Activated CD8-positive, alpha-beta T cell treated with anti-CD3 and anti-CD28 coated beads for 36 hours (primary cell): ENCODE data around the gene OSGIN1. TPM values are rescaled to one million over a fixed set of nuclear protein-coding genes. Genes with fewer than 3 reads are reported as not detected.

Source experiments
- ATAC-seq: fragments of 200-7000 bp; cut with Tn5 transposase; one replicate; pipeline ENCODE4 v1.10.0; 2021; ENCODE audit warnings: mild to moderate bottlenecking, moderate library complexity
- CTCF ChIA-PET: fragments of 350-600 bp; sonication (Branson Sonifier 250); formaldehyde crosslinking; loops from one replicate; lab custom pipeline; 2021; ENCODE audit warnings: antibody characterized with exemption; lab: Charles Lee
- POLR2A ChIA-PET: fragments of 350-600 bp; sonication (Branson Sonifier 250); formaldehyde crosslinking; loops from one replicate; lab custom pipeline; 2021; ENCODE audit warnings: antibody characterized with exemption; lab: Charles Lee
- DNase-seq: peaks from one replicate; pipeline ENCODE4 v3.0.0-alpha.2; 2020
- H3K27ac Mint-ChIP-seq: one replicate; pipeline ENCODE4 v1.8.0; 2021; ENCODE audit warnings: mild to moderate bottlenecking, mixed read lengths
- H3K27me3 Mint-ChIP-seq: one replicate; pipeline ENCODE4 v1.8.0; 2021; ENCODE audit warnings: mixed read lengths
- H3K36me3 Mint-ChIP-seq: one replicate; pipeline ENCODE4 v1.8.0; 2021; ENCODE audit warnings: low read depth, mixed read lengths
- H3K4me1 Mint-ChIP-seq: one replicate; pipeline ENCODE4 v1.8.0; 2021; ENCODE audit warnings: low read depth, mixed read lengths
- H3K4me3 Mint-ChIP-seq: one replicate; pipeline ENCODE4 v1.8.0; 2021; ENCODE audit warnings: mild to moderate bottlenecking, moderate library complexity, mixed read lengths
- H3K9me3 Mint-ChIP-seq: one replicate; pipeline ENCODE4 v1.8.0; 2021; ENCODE audit warnings: mixed read lengths
- CTCF ChIP-seq: fragments of 200-600 bp; IDR thresholded peaks from one replicate; pipeline ENCODE4 v1.8.0; 2022; ENCODE audit warnings: antibody characterized with exemption, mild to moderate bottlenecking
- intact Hi-C: fragments of 100-400 bp; cut with micrococcal nuclease; formaldehyde crosslinking; loops from one replicate; pipeline ENCODE4 v1.10.0; 2022
- total RNA-seq, 2 experiments: library from RNA; stranded (reverse); gene quantifications; one replicate each; pipeline ENCODE4 v1.2.3, GENCODE V29; 2021

Gene OSGIN1
- total RNA-seq, 2 experiments from 2014 or later: 0.56 to 0.67 TPM

GRCh38 chr16:83977056-83977815 is 24.2 kb downstream of the OSGIN1 start:
- ATAC-seq: no peak
- H3K4me1 Mint-ChIP-seq: no peaks in the 10 kb centered on the region
- no peaks in the 10 kb centered on the region for H3K36me3 Mint-ChIP-seq
- H3K27ac Mint-ChIP-seq: no peak overlapping the region
- POLR2A ChIA-PET: interaction anchor here (1.0 to 1.1 kb wide), 2 partner anchors 11 to 224 kb away, joined by 3 read pairs; no protein-coding TSS in a partner anchor
- no peaks in the 10 kb centered on the region for H3K27me3 Mint-ChIP-seq
- DNase-seq: no peak
- no peak for TF ChIP-seq CTCF
- CTCF ChIA-PET: interaction anchor here (1.4 kb wide), 1 partner anchor 10 kb away, joined by 4 read pairs; no protein-coding TSS in a partner anchor
- intact Hi-C loops: no loop called here
- H3K9me3 Mint-ChIP-seq: peaks cover 5% of the 10 kb centered on the region
- no peak overlapping the region for H3K4me3 Mint-ChIP-seq

GRCh38 chr16:83978401-83978904 is 25.4 kb downstream of the OSGIN1 start:
- Mint-ChIP-seq H3K27me3 (no peaks in the 10 kb centered on the region), H3K9me3 (peaks cover 5% of the 10 kb centered on the region), H3K36me3 (no peaks in the 10 kb centered on the region), H3K4me1 (no peaks in the 10 kb centered on the region), H3K27ac (no peak overlapping the region), H3K4me3 (no peak overlapping the region)
- ATAC-seq (no peak), DNase-seq (no peak)
- intact Hi-C loops: no loop called here
- ChIA-PET POLR2A (interaction anchor here (1.1 kb wide), 1 partner anchor 10 kb away, joined by 3 read pairs; no protein-coding TSS in a partner anchor), CTCF (interaction anchor here (1.4 to 1.9 kb wide), 3 partner anchors 8 to 85 kb away, joined by 4 to 6 read pairs (median 4); no protein-coding TSS in a partner anchor)
- TF ChIP-seq CTCF: no peak

GRCh38 chr16:83979441-83979840 is 26.4 kb downstream of the OSGIN1 start:
- ATAC-seq: no peak
- no peaks in the 10 kb centered on the region for H3K27me3 Mint-ChIP-seq
- intact Hi-C loops: no loop called here
- no peak for DNase-seq
- TF ChIP-seq CTCF: no peak
- H3K9me3 Mint-ChIP-seq: peaks cover 5% of the 10 kb centered on the region
- H3K4me3 Mint-ChIP-seq: no peak overlapping the region
- no peak overlapping the region for H3K27ac Mint-ChIP-seq
- POLR2A ChIA-PET: no interaction called here
- H3K4me1 Mint-ChIP-seq: no peaks in the 10 kb centered on the region
- CTCF ChIA-PET: interaction anchor here (1.8 to 1.9 kb wide), 2 partner anchors 22 to 84 kb away, joined by 4 to 6 read pairs; no protein-coding TSS in a partner anchor
- H3K36me3 Mint-ChIP-seq: no peaks in the 10 kb centered on the region

- ATAC-seq (no peak), DNase-seq (no peak)
- intact Hi-C loops: no loop called here
- H3K9me3 Mint-ChIP-seq: peaks cover 5% of the 10 kb centered on the region
- no peak overlapping the region for H3K27ac Mint-ChIP-seq
- H3K4me3 Mint-ChIP-seq: no peak overlapping the region
- H3K4me1 Mint-ChIP-seq: no peaks in the 10 kb centered on the region
- no peak for TF ChIP-seq CTCF
- ChIA-PET CTCF (interaction anchor here (0.9 kb wide), 1 partner anchor 82 kb away, joined by 3 read pairs; no protein-coding TSS in a partner anchor), POLR2A (interaction anchor here (0.9 kb wide), 1 partner anchor 9 kb away, joined by 3 read pairs; no protein-coding TSS in a partner anchor)
- H3K36me3 Mint-ChIP-seq: no peaks in the 10 kb centered on the region
- H3K27me3 Mint-ChIP-seq: no peaks in the 10 kb centered on the region
Observed at GRCh38 chr16:83980794-83981193, 27.8 kb downstream of the OSGIN1 start.

GRCh38 chr16:83981799-83982198 is 28.8 kb downstream of the OSGIN1 start:
- no peak for DNase-seq
- ChIA-PET POLR2A (no interaction called here), CTCF (no interaction called here)
- Mint-ChIP-seq H3K9me3 (peaks cover 5% of the 10 kb centered on the region), H3K36me3 (no peaks in the 10 kb centered on the region), H3K27ac (no peak overlapping the region), H3K4me1 (no peaks in the 10 kb centered on the region), H3K27me3 (no peaks in the 10 kb centered on the region), H3K4me3 (no peak overlapping the region)
- intact Hi-C loops: no loop called here
- no peak for TF ChIP-seq CTCF
- ATAC-seq: no peak
